Central memory CD8-positive, alpha-beta T cell (primary cell): ENCODE measurements around the gene OR2T3.
"Not testable (repeated sequence)": the region's sequence is repeated elsewhere in the genome, so short reads cannot be mapped to it uniquely, and the experiment has no call there.

ENCODE experiments used
- ATAC-seq: fragments of 150-1000 bp; cut with Tn5 transposase; replicated peaks from 2 replicates; pipeline ENCODE4 v1.10.0; 2022; ENCODE audit warnings: mild to moderate bottlenecking, moderate FRiP score, moderate number of reproducible peaks; ENCODE audit not compliant: poor library complexity, severe bottlenecking; ENCODE audit errors: extremely low read depth
- DNase-seq, 2 donors: peaks; one replicate each; pipeline ENCODE4 v3.0.0; 2021; ENCODE audit warnings: low spot score in 2 of 2
- H3K27ac Mint-ChIP-seq: one replicate; pipeline ENCODE4 v1.8.0; 2022; ENCODE audit warnings: low read depth, mild to moderate bottlenecking, moderate library complexity, mixed read lengths
- H3K27me3 Mint-ChIP-seq: one replicate; pipeline ENCODE4 v1.8.0; 2022; ENCODE audit warnings: mixed read lengths
- H3K36me3 Mint-ChIP-seq: one replicate; pipeline ENCODE4 v1.8.0; 2022; ENCODE audit warnings: mild to moderate bottlenecking, moderate library complexity, mixed read lengths; ENCODE audit not compliant: insufficient read depth
- H3K4me1 Mint-ChIP-seq: one replicate; pipeline ENCODE4 v1.8.0; 2022; ENCODE audit warnings: mixed read lengths
- H3K4me3 Mint-ChIP-seq: one replicate; pipeline ENCODE4 v1.8.0; 2022; ENCODE audit warnings: mild to moderate bottlenecking, moderate library complexity, mixed read lengths
- H3K9me3 Mint-ChIP-seq: one replicate; pipeline ENCODE4 v1.8.0; 2022; ENCODE audit warnings: mixed read lengths

OR2T3 gene

GRCh38 chr1:248496661-248497060 is 23.5 kb downstream of the OR2T3 start:
- not testable (repeated sequence) for ATAC-seq, H3K4me1 Mint-ChIP-seq, H3K27ac Mint-ChIP-seq, DNase-seq, H3K36me3 Mint-ChIP-seq, H3K4me3 Mint-ChIP-seq, H3K27me3 Mint-ChIP-seq, H3K9me3 Mint-ChIP-seq

DNA sequence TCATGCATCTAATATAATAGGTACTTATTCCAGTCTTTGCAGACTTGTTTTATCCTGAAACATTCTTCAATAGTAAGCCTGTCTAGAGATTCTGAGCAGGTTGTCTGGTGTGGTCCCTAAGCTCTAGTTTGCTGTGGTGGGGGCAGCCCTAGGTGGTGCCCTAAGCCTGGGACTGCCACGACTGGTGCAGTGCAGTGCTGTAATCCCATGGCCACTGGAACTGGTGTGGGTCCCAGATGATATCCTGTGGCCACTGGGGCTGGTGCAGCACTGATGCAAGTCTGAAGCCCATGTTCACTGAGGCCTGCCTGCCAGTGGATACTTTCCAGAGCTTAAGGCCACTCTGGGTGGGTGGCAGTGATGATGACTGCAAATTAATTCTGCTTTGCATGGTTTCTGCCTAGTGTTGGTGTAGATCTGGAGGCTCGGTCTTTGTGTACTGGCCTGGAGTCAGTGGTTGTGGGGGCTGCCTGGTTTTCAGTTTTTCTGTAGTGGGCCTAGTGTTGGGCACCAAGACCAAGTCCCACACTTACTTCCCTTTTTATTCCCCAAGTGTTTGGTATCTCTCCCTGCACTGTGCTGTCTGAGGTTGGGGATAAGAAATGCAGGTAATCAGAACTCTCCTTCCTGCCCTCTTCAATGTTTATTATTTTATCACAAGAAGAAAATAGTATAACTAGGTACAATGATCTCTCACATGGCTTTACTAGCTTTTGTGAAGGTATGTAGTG is 27.3 kb downstream of the OR2T3 start:
- not testable (repeated sequence) for H3K4me1 Mint-ChIP-seq, H3K27ac Mint-ChIP-seq, DNase-seq, H3K9me3 Mint-ChIP-seq, H3K36me3 Mint-ChIP-seq, ATAC-seq, H3K4me3 Mint-ChIP-seq, H3K27me3 Mint-ChIP-seq

DNA sequence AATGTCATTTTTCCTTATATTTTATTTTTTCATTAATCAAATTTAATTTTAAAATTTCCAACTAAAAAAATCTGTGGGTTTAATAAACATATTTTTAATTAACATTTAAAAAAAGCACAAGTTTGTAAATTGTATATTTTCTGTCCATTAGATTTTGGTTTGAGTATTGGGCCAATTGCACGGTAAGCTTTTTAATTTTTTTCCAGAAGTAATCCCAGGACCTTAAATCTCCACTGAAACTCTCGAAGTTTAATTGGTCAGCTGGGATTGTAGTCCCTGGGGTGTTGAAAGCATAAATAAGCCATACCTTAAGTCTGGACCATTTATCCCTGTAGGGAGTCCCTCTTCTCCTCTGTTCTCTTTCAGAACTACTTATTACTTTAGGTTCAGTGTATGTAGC is 34.6 kb downstream of the OR2T3 start, which contains the start of gene OR2G6:
Gene OR2G6 (plus strand): TSS at position 301 of the 400 bp plus-strand sequence. CDS start 13,574 bp downstream, outside the sequence.
- not testable (repeated sequence) for H3K4me1 Mint-ChIP-seq, H3K9me3 Mint-ChIP-seq, H3K36me3 Mint-ChIP-seq, ATAC-seq, H3K4me3 Mint-ChIP-seq, H3K27me3 Mint-ChIP-seq, H3K27ac Mint-ChIP-seq, DNase-seq

- not testable (repeated sequence) for H3K4me3 Mint-ChIP-seq, H3K27me3 Mint-ChIP-seq, H3K9me3 Mint-ChIP-seq, DNase-seq, ATAC-seq, H3K36me3 Mint-ChIP-seq, H3K27ac Mint-ChIP-seq, H3K4me1 Mint-ChIP-seq
These were observed 37.1 kb downstream of the OR2T3 start for GRCh38 chr1:248510217-248510616.

DNA sequence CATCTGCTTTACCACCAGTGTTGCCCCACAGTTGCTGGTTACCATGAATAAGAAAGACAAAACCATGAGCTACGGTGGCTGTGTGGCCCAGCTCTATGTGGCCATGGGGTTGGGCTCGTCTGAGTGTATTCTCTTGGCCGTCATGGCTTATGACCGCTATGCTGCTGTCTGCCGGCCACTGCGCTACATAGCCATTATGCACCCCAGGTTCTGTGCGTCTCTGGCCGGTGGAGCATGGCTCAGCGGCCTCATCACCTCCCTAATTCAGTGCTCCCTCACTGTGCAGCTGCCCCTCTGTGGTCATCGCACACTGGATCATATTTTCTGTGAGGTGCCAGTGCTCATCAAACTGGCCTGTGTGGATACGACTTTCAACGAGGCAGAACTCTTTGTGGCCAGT is 48.7 kb downstream of the OR2T3 start:
- H3K36me3 Mint-ChIP-seq = no peaks in the 10 kb centered on the region
- H3K9me3 Mint-ChIP-seq = no peaks in the 10 kb centered on the region
- ATAC-seq = no peak

More for the DNA sequence above, 48.7 kb downstream of the OR2T3 start:
- Mint-ChIP-seq H3K27me3 (peaks cover 15% of the 10 kb centered on the region), H3K27ac (no peak overlapping the region), H3K4me1 (no peaks in the 10 kb centered on the region), H3K4me3 (no peak overlapping the region)
- no peak for DNase-seq
